ENCODE data around the gene STK38L.

Gene STK38L

GRCh38 chr12:27330846-27331245, 86.8 kb downstream of the STK38L start:
- peak overlapping the region; percentile 67 for H3K27ac ChIP-seq (ENCODE audit: low read length)
- no peak overlapping the region for H3K4me3 ChIP-seq (ENCODE audit: low read depth in 1 of 2, low read length in 2 of 2)
- peaks cover 0 to 9% of the 10 kb centered on the region in 2 donors for H3K4me1 ChIP-seq (ENCODE audit: control insufficient read depth in 1 of 2, insufficient read depth in 2 of 2, low read length in 2 of 2)
- no peaks in the 10 kb centered on the region for H3K9me3 ChIP-seq (ENCODE audit: control insufficient read depth in 1 of 2, low read length in 2 of 2)
- no peaks in the 10 kb centered on the region for H3K27me3 ChIP-seq (ENCODE audit: low read depth, low read length)
- peaks cover 10 to 18% of the 10 kb centered on the region in 2 donors for H3K36me3 ChIP-seq (ENCODE audit: control insufficient read depth in 1 of 2, insufficient read depth in 2 of 2, low read length in 2 of 2)

DNA sequence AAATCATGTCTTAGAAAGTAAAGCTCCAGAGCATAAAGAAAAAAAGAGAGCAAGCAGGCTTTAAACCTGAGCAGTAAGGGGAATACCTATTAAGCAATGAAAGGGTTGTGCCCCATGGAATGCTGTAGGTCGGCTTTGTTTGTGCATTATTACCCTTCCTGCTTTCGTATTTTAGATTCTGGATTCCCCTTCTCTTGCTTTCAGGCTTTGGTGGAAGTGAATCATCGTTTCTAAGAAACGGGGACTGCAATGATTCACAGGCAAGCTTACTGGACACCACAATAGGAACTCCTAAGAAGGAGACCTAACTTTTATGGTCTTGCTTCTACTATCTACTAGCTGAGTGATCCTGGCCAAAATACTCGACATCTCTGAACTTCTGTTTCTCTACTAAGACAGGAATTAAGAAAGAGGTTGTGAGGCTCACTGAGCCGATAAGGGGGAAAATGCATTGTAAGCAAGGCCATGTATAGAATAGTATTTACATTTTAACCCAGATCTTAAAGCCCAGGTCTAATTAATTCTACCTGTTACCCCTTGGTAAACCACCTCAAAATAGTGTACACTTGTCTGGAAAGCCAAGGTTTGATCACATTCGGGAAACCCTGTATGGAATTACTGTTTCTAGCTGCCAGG, 87.3 kb downstream of the STK38L start:
- Histone ChIP-seq H3K27me3 (ENCODE audit: low read depth, low read length) (no peaks in the 10 kb centered on the region), H3K9me3 (ENCODE audit: control insufficient read depth in 1 of 2, low read length in 2 of 2) (no peaks in the 10 kb centered on the region), H3K4me3 (ENCODE audit: low read depth in 1 of 2, low read length in 2 of 2) (no peak overlapping the region), H3K27ac (ENCODE audit: low read length) (peak overlapping the region; percentile 67), H3K36me3 (ENCODE audit: control insufficient read depth in 1 of 2, insufficient read depth in 2 of 2, low read length in 2 of 2) (peaks cover 5 to 14% of the 10 kb centered on the region in 2 donors), H3K4me1 (ENCODE audit: control insufficient read depth in 1 of 2, insufficient read depth in 2 of 2, low read length in 2 of 2) (peaks cover 0 to 9% of the 10 kb centered on the region in 2 donors)

- peak overlapping the region; percentile 72 to 74 for H3K4me3 ChIP-seq (ENCODE audit: low read depth in 1 of 2, low read length in 2 of 2)
- H3K27ac ChIP-seq (ENCODE audit: low read length), result peak overlapping the region; percentile 29
- H3K9me3 ChIP-seq (ENCODE audit: control insufficient read depth in 1 of 2, low read length in 2 of 2), result no peaks in the 10 kb centered on the region
- H3K4me1 ChIP-seq (ENCODE audit: control insufficient read depth in 1 of 2, insufficient read depth in 2 of 2, low read length in 2 of 2), result peaks cover 0 to 9% of the 10 kb centered on the region in 2 donors
- peaks cover 5 to 8% of the 10 kb centered on the region in 2 donors for H3K36me3 ChIP-seq (ENCODE audit: control insufficient read depth in 1 of 2, insufficient read depth in 2 of 2, low read length in 2 of 2)
- no peaks in the 10 kb centered on the region for H3K27me3 ChIP-seq (ENCODE audit: low read depth, low read length)
Measured at GRCh38 chr12:27331927-27332324, 87.8 kb downstream of the STK38L start.

- H3K27me3 ChIP-seq (ENCODE audit: low read depth, low read length), result no peaks in the 10 kb centered on the region
- peaks cover 5 to 8% of the 10 kb centered on the region in 2 donors for H3K36me3 ChIP-seq (ENCODE audit: control insufficient read depth in 1 of 2, insufficient read depth in 2 of 2, low read length in 2 of 2)
- peaks cover 0 to 9% of the 10 kb centered on the region in 2 donors for H3K4me1 ChIP-seq (ENCODE audit: control insufficient read depth in 1 of 2, insufficient read depth in 2 of 2, low read length in 2 of 2)
- peak overlapping the region; percentile 72 to 74 for H3K4me3 ChIP-seq (ENCODE audit: low read depth in 1 of 2, low read length in 2 of 2)
- H3K9me3 ChIP-seq (ENCODE audit: control insufficient read depth in 1 of 2, low read length in 2 of 2), result no peaks in the 10 kb centered on the region
- H3K27ac ChIP-seq (ENCODE audit: low read length), result no peak overlapping the region
Measured at GRCh38 chr12:27332407-27332713, 88.3 kb downstream of the STK38L start.

DNA sequence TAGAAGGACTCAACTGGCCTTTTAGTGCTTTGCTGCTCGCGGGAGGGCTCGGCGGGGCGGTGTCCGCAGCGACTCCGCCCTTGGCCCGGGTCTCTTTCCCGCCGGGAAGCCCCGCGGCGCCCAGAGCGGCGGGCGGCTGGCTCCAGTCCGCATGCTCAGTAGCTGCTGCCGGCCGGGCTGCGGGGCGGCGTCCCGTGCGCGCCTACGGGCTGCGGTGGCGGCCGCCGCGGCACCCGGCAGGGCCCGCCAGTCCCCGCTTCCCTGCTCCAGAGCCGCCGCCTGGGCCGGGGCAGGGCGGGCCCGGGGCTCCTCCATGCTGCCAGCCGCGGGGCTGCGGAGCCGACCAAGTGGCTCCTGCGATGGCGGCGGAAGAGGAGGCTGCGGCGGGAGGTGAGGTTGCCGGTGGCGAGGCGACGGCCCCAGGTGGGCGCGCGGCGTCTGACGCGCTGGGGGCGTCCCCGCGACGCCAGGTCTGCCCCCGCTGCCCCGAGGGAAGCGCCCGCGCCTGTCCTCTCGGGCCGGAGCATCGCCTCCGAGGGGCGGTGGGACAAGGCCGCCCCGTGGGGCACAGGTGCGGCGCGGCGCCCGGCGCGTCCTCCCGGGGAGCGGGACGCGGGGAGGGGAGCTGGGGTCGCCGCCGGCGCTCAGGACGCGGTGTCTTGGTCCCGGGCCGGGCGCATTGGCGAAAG, 88.8 kb downstream of the STK38L start, which contains the start of gene BMAL2:
BMAL2 (plus strand) TSS at position 123 of the 689 bp plus-strand sequence; CDS start at position 360, 237 bp downstream.
- H3K27me3 ChIP-seq (ENCODE audit: low read depth, low read length), result no peaks in the 10 kb centered on the region
- H3K4me1 ChIP-seq (ENCODE audit: control insufficient read depth in 1 of 2, insufficient read depth in 2 of 2, low read length in 2 of 2), result peaks cover 0 to 9% of the 10 kb centered on the region in 2 donors
- H3K27ac ChIP-seq (ENCODE audit: low read length), result peak within 1 kb of the TSS; percentile 29

GRCh38 chr12:27333403-27334009, 89.4 kb downstream of the STK38L start:
- H3K27me3 ChIP-seq (ENCODE audit: low read depth, low read length), result no peaks in the 10 kb centered on the region
- peak overlapping the region; percentile 74 to 76 for H3K4me3 ChIP-seq (ENCODE audit: low read depth in 1 of 2, low read length in 2 of 2)
- H3K27ac ChIP-seq (ENCODE audit: low read length), result no peak overlapping the region
- H3K9me3 ChIP-seq (ENCODE audit: control insufficient read depth in 1 of 2, low read length in 2 of 2), result no peaks in the 10 kb centered on the region
- peaks cover 0 to 9% of the 10 kb centered on the region in 2 donors for H3K4me1 ChIP-seq (ENCODE audit: control insufficient read depth in 1 of 2, insufficient read depth in 2 of 2, low read length in 2 of 2)
- H3K36me3 ChIP-seq (ENCODE audit: control insufficient read depth in 1 of 2, insufficient read depth in 2 of 2, low read length in 2 of 2), result no peaks in the 10 kb centered on the region

More for the DNA sequence above, 88.8 kb downstream of the STK38L start, which contains the start of gene BMAL2:
- no peaks in the 10 kb centered on the region for H3K9me3 ChIP-seq (ENCODE audit: control insufficient read depth in 1 of 2, low read length in 2 of 2)
- peak within 1 kb of the TSS; percentile 74 to 76 for H3K4me3 ChIP-seq (ENCODE audit: low read depth in 1 of 2, low read length in 2 of 2)
- peaks cover under 1 to 3% of the 10 kb centered on the region in 2 donors for H3K36me3 ChIP-seq (ENCODE audit: control insufficient read depth in 1 of 2, insufficient read depth in 2 of 2, low read length in 2 of 2)

DNA sequence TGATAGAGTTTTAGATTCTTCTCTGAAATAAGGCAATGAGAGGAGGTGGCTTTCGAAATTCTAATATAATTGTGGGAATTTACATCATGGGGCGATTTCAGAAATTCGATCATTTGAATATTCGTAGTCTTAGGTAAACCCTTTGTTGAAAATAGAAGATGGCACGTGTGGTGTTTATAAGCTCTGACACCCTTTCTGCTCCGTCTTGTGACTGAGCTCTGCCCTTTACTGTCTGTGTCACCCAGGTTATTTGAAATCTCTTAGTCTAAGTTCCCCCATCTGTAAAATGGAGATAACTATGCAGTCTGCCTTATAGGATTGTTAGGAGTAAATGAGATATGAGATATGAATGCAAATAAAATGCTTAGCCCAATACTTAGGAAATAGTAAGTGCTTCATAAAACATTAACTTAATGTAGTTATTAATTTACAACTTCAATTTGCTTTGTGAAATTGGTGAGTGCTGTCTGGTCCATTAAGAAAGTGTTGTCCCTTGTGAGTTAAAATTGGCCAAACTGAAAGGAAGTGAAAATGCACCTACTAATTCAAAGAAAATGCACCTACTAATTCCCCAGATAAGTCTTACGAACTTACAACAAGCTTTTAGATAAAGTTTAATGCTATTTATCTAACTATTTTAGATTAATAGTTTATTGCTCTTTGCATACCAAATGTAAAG, 90.1 kb downstream of the STK38L start:
- no peaks in the 10 kb centered on the region for H3K27me3 ChIP-seq (ENCODE audit: low read depth, low read length)
- H3K4me1 ChIP-seq (ENCODE audit: control insufficient read depth in 1 of 2, insufficient read depth in 2 of 2, low read length in 2 of 2), result peaks cover 0 to 9% of the 10 kb centered on the region in 2 donors
- peak overlapping the region in 1 of 2 donors; percentile 76 for H3K4me3 ChIP-seq (ENCODE audit: low read depth in 1 of 2, low read length in 2 of 2)
- no peak overlapping the region for H3K27ac ChIP-seq (ENCODE audit: low read length)
- no peaks in the 10 kb centered on the region for H3K9me3 ChIP-seq (ENCODE audit: control insufficient read depth in 1 of 2, low read length in 2 of 2)
- H3K36me3 ChIP-seq (ENCODE audit: control insufficient read depth in 1 of 2, insufficient read depth in 2 of 2, low read length in 2 of 2), result no peaks in the 10 kb centered on the region

DNA sequence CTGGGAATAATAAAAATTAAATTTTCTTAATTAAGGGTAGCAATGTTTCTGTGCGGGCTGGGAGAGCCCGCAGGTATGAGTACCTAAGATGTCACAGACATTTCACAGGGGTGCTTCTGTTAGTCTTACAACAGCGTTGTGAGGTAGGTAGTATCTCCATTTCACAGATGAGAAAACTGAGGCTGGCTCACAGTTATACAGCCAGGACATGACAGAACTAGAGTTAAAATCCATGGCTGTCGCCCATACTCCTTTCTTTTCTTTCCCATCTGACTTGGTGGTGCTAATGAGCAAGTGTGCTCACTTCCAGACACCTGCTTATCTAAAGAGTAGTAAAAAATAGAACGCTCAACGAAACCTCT, 90.6 kb downstream of the STK38L start:
- Histone ChIP-seq H3K36me3 (ENCODE audit: control insufficient read depth in 1 of 2, insufficient read depth in 2 of 2, low read length in 2 of 2) (no peaks in the 10 kb centered on the region), H3K9me3 (ENCODE audit: control insufficient read depth in 1 of 2, low read length in 2 of 2) (no peaks in the 10 kb centered on the region), H3K27me3 (ENCODE audit: low read depth, low read length) (no peaks in the 10 kb centered on the region), H3K4me3 (ENCODE audit: low read depth in 1 of 2, low read length in 2 of 2) (no peak overlapping the region), H3K4me1 (ENCODE audit: control insufficient read depth in 1 of 2, insufficient read depth in 2 of 2, low read length in 2 of 2) (peaks cover 0 to 9% of the 10 kb centered on the region in 2 donors), H3K27ac (ENCODE audit: low read length) (no peak overlapping the region)

GRCh38 chr12:27335364-27336281, 91.5 kb downstream of the STK38L start:
- no peak overlapping the region for H3K4me3 ChIP-seq (ENCODE audit: low read depth in 1 of 2, low read length in 2 of 2)
- H3K36me3 ChIP-seq (ENCODE audit: control insufficient read depth in 1 of 2, insufficient read depth in 2 of 2, low read length in 2 of 2), result no peaks in the 10 kb centered on the region
- no peaks in the 10 kb centered on the region for H3K9me3 ChIP-seq (ENCODE audit: control insufficient read depth in 1 of 2, low read length in 2 of 2)
- peaks cover 0 to 9% of the 10 kb centered on the region in 2 donors for H3K4me1 ChIP-seq (ENCODE audit: control insufficient read depth in 1 of 2, insufficient read depth in 2 of 2, low read length in 2 of 2)
- H3K27me3 ChIP-seq (ENCODE audit: low read depth, low read length), result no peaks in the 10 kb centered on the region
- no peak overlapping the region for H3K27ac ChIP-seq (ENCODE audit: low read length)

DNA sequence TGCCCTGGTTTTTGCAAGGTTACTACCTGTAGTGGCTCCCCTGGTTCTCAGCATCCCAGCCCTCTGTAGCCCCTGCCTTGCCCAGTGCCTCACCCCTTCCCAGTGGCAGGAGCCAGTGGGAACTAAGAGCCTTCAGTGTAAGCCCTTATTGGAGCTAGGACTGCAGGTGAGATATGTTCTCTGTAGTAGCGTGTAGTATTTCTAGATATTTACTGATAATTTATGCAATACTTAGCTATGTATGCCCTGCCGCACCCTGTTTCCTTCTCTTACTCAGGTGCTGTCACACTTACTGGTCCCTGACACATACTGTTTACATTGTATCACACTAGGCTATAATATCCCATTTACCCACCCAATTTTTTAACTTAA, 92.2 kb downstream of the STK38L start:
- Histone ChIP-seq H3K4me1 (ENCODE audit: control insufficient read depth in 1 of 2, insufficient read depth in 2 of 2, low read length in 2 of 2) (peaks cover 0 to 4% of the 10 kb centered on the region in 2 donors), H3K9me3 (ENCODE audit: control insufficient read depth in 1 of 2, low read length in 2 of 2) (no peaks in the 10 kb centered on the region), H3K27ac (ENCODE audit: low read length) (no peak overlapping the region), H3K36me3 (ENCODE audit: control insufficient read depth in 1 of 2, insufficient read depth in 2 of 2, low read length in 2 of 2) (no peaks in the 10 kb centered on the region), H3K27me3 (ENCODE audit: low read depth, low read length) (no peaks in the 10 kb centered on the region), H3K4me3 (ENCODE audit: low read depth in 1 of 2, low read length in 2 of 2) (no peak overlapping the region)
